Ramos (cell line): ENCODE results near the gene NLGN4X.

Source experiments
- in situ Hi-C: fragments of 300-500 bp; cut with MboI; formaldehyde crosslinking; loops from one replicate; pipeline ENCODE4 v1.14.3; 2022; ENCODE audit warnings: low sequenced_read_pairs; ENCODE audit not compliant: unreplicated experiment

NLGN4X gene

GRCh38 chrX:6169407-6169806, 59.3 kb downstream of the NLGN4X start:
- in situ Hi-C loops: no loop called here

GRCh38 chrX:6163721-6164120, 64.9 kb downstream of the NLGN4X start:
- in situ Hi-C loops: no loop called here

- in situ Hi-C loops: no loop called here
Observed at GRCh38 chrX:6159468-6159867, 69.2 kb downstream of the NLGN4X start.

- in situ Hi-C loops: no loop called here
Observed at GRCh38 chrX:6151971-6152370, 76.7 kb downstream of the NLGN4X start.

- in situ Hi-C loops: no loop called here
Observed at GRCh38 chrX:6149060-6149872, 79.4 kb downstream of the NLGN4X start.

GRCh38 chrX:6134255-6134654, 94.4 kb downstream of the NLGN4X start:
- in situ Hi-C loops: no loop called here

GRCh38 chrX:6132970-6133369, 95.7 kb downstream of the NLGN4X start:
- in situ Hi-C loops: no loop called here

- in situ Hi-C loops: no loop called here
Observed at GRCh38 chrX:6131287-6131686, 97.4 kb downstream of the NLGN4X start.

- in situ Hi-C loops: no loop called here
Observed at GRCh38 chrX:6129195-6129594, 99.5 kb downstream of the NLGN4X start.

GRCh38 chrX:6120329-6120728, 108.3 kb downstream of the NLGN4X start:
- in situ Hi-C loops: no loop called here

- in situ Hi-C loops: no loop called here
Observed at GRCh38 chrX:6095469-6095868, 133.2 kb downstream of the NLGN4X start.

- in situ Hi-C loops: no loop called here
Observed at GRCh38 chrX:6074532-6074931, 154.1 kb downstream of the NLGN4X start.

- in situ Hi-C loops: no loop called here
Observed at GRCh38 chrX:6071731-6072130, 156.9 kb downstream of the NLGN4X start.

GRCh38 chrX:6067600-6067999, 161.1 kb downstream of the NLGN4X start:
- in situ Hi-C loops: no loop called here

GRCh38 chrX:6053141-6053540, 175.5 kb downstream of the NLGN4X start:
- in situ Hi-C loops: no loop called here

GRCh38 chrX:6052111-6052745, 176.4 kb downstream of the NLGN4X start:
- in situ Hi-C loops: no loop called here

- in situ Hi-C loops: no loop called here
Observed at GRCh38 chrX:6049132-6049531, 179.5 kb downstream of the NLGN4X start.

GRCh38 chrX:6041630-6042029, 187.0 kb downstream of the NLGN4X start:
- in situ Hi-C loops: no loop called here

GRCh38 chrX:6029014-6029413, 199.7 kb downstream of the NLGN4X start:
- in situ Hi-C loops: loop anchor here (10.0 kb wide), 1 partner anchor 196 kb away; the partner anchor contains the start of gene NLGN4X

GRCh38 chrX:6026980-6027379, 201.7 kb downstream of the NLGN4X start:
- in situ Hi-C loops: loop anchor here (10.0 kb wide), 1 partner anchor 198 kb away; the partner anchor contains the start of gene NLGN4X

- in situ Hi-C loops: loop anchor here (10.0 kb wide), 1 partner anchor 198 kb away; the partner anchor contains the start of gene NLGN4X
Observed at GRCh38 chrX:6026429-6026828, 202.2 kb downstream of the NLGN4X start.
